ENCODE measurements around the gene TMEM208. TPM values are rescaled to one million over a fixed set of nuclear protein-coding genes. Genes with fewer than 3 reads are reported as not detected.

The TMEM208 gene
- total RNA-seq, 1 experiment from 2014 or later = 46.9 TPM

GRCh38 chr16:67207249-67208091 lies 19.5 kb upstream of the TMEM208 start:
- peak; percentile 47 for DNase-seq (ENCODE audit: extremely low read depth, low read depth)

- DNase-seq (ENCODE audit: extremely low read depth, low read depth) = no peak
Observed at GRCh38 chr16:67208154-67208896, 18.6 kb upstream of the TMEM208 start.

- no peak for DNase-seq (ENCODE audit: extremely low read depth, low read depth)
Observed at GRCh38 chr16:67209565-67209964, 17.4 kb upstream of the TMEM208 start.

GRCh38 chr16:67210069-67210937 lies 16.6 kb upstream of the TMEM208 start:
- no peak for DNase-seq (ENCODE audit: extremely low read depth, low read depth)

GRCh38 chr16:67211674-67212073 lies 15.3 kb upstream of the TMEM208 start:
- DNase-seq (ENCODE audit: extremely low read depth, low read depth) = no peak

GRCh38 chr16:67212766-67213165 lies 14.2 kb upstream of the TMEM208 start:
- DNase-seq (ENCODE audit: extremely low read depth, low read depth) = no peak

- DNase-seq (ENCODE audit: extremely low read depth, low read depth) = no peak
Observed at GRCh38 chr16:67213197-67214019, 13.5 kb upstream of the TMEM208 start.

- no peak for DNase-seq (ENCODE audit: extremely low read depth, low read depth)
Observed at GRCh38 chr16:67215706-67216105, 11.2 kb upstream of the TMEM208 start.

- no peak for DNase-seq (ENCODE audit: extremely low read depth, low read depth)
Observed at GRCh38 chr16:67216612-67217490, 10.1 kb upstream of the TMEM208 start.

GRCh38 chr16:67223992-67224391 lies 2.9 kb upstream of the TMEM208 start:
- DNase-seq (ENCODE audit: extremely low read depth, low read depth) = no peak

GRCh38 chr16:67226295-67226803 lies 581 bp upstream of the TMEM208 start:
- DNase-seq (ENCODE audit: extremely low read depth, low read depth) = no peak

- DNase-seq (ENCODE audit: extremely low read depth, low read depth) = no peak
Observed at GRCh38 chr16:67227567-67227921, 614 bp downstream of the TMEM208 start.

- DNase-seq (ENCODE audit: extremely low read depth, low read depth) = no peak
Observed at GRCh38 chr16:67228034-67228785, 1.3 kb downstream of the TMEM208 start.

- DNase-seq (ENCODE audit: extremely low read depth, low read depth) = no peak
Observed at GRCh38 chr16:67228905-67229304, 2.0 kb downstream of the TMEM208 start.

GRCh38 chr16:67229906-67230808 lies 3.2 kb downstream of the TMEM208 start:
- DNase-seq (ENCODE audit: extremely low read depth, low read depth) = no peak

GRCh38 chr16:67230809-67231660 lies 4.1 kb downstream of the TMEM208 start:
- no peak for DNase-seq (ENCODE audit: extremely low read depth, low read depth)

All from NCI-H460 (cell line).